ENCODE measurements around the gene VPS4A. TPM values are rescaled to one million over a fixed set of nuclear protein-coding genes. Genes with fewer than 3 reads are reported as not detected.

The VPS4A gene
- total and polyA plus RNA-seq, 2 of the 8 experiments (the other 6 are each of a cell fraction or from before 2014, with no cell fraction given), result 14.1 to 24.1 TPM

- H3K18ac ChIP-seq (ENCODE audit: extremely low read depth, low read length), result no peak overlapping the region
- peaks cover 6 to 20% of the 10 kb centered on the region in 2 experiments for H4K20me1 ChIP-seq (replicated peaks in 1 of 2; ENCODE audit: control insufficient read depth in 1 of 2, insufficient read depth in 2 of 2, low read length in 2 of 2)
- H3K9me3 ChIP-seq (ENCODE audit: insufficient read depth in 2 of 2, low read depth in 1 of 2, low read length in 1 of 2), result no peaks in the 10 kb centered on the region
- H3K23ac ChIP-seq (ENCODE audit: insufficient read length), result no peak overlapping the region
- no peak overlapping the region for H4K91ac ChIP-seq (replicated peaks; ENCODE audit: insufficient read length, low read length)
- H4K8ac ChIP-seq (ENCODE audit: extremely low read depth, insufficient read depth, low read length), result no peak overlapping the region
- no peak overlapping the region for H2BK5ac ChIP-seq (ENCODE audit: low read depth, low read length)
- H3K79me1 ChIP-seq (ENCODE audit: low read depth, low read length), result no peaks in the 10 kb centered on the region; the same call in 1 of the 2 replicates
- H3K4me1 ChIP-seq (replicated peaks in 1 of 4; ENCODE audit: control insufficient read depth in 3 of 4, insufficient read depth in 4 of 4, low read length in 3 of 4), result peaks cover 0 to 4% (median 1%) of the 10 kb centered on the region in 4 experiments; a peak in 3 of 7 replicates
- no peak overlapping the region for H2AK5ac ChIP-seq (ENCODE audit: low read depth, low read length)
- no peak overlapping the region for H2BK15ac ChIP-seq (ENCODE audit: low read length)
- DNase-seq (ENCODE audit: low read depth in 1 of 2, low spot score in 2 of 2) (no peak), FAIRE-seq (no peak)
- WGBS, 2 experiments (ENCODE audit: extremely low coverage in 1 of 2, insufficient coverage in 1 of 2, insufficient read length in 1 of 2, insufficient replicate concordance in 2 of 2, low coverage in 1 of 2, low lambda C conversion rate in 2 of 2, missing lambda C conversion rate in 1 of 2), result 91% methylated on average over 15 of the region's 17 CpGs; no CpG with 5 or more reads in 1 of the 2 experiments
- CTCF ChIA-PET (ENCODE audit: partially characterized antibody), result no interaction called here
- H3K4me3 ChIP-seq (ENCODE audit: extremely low read depth in 1 of 4, insufficient read depth in 2 of 4, low read depth in 3 of 4, low read length in 4 of 4), result no peak overlapping the region
- H3K36me3 ChIP-seq (ENCODE audit: control insufficient read depth in 2 of 4, insufficient read depth in 4 of 4, low read length in 3 of 4), result peaks cover 22 to 42% (median 37%) of the 10 kb centered on the region in 4 experiments
- H3K4ac ChIP-seq (replicated peaks; ENCODE audit: insufficient read length, low read depth, low read length), result no peak overlapping the region
- H3K56ac ChIP-seq (replicated peaks; ENCODE audit: insufficient read length, low read depth, low read length), result no peak overlapping the region
- H3K14ac ChIP-seq (ENCODE audit: insufficient read length), result no peak overlapping the region
- peaks cover 3% of the 10 kb centered on the region; the same call in 1 of the 2 replicates for H3K23me2 ChIP-seq (ENCODE audit: low read depth, low read length)
- TF ChIP-seq GABPA (IDR thresholded peaks at IDR 0.05; ENCODE audit: borderline replicate concordance, insufficient read depth, low read length) (no peak), JUN (IDR thresholded peaks at IDR 0.05; ENCODE audit: low read depth, low read length) (no peak), CTCF (IDR thresholded peaks at IDR 0.05; ENCODE audit: control extremely low read depth in 1 of 3, insufficient read depth in 1 of 3, low read depth in 1 of 3, low read length in 3 of 3) (no peak), HDAC6 (IDR thresholded peaks at IDR 0.05; ENCODE audit: low read depth, low read length) (no peak), JUND (IDR thresholded peaks at IDR 0.05; ENCODE audit: low read length) (no peak), TAF1 (IDR thresholded peaks at IDR 0.05; ENCODE audit: low read depth, low read length) (no peak), EZH2 (IDR thresholded peaks at IDR 0.05; ENCODE audit: low read depth, low read length, severe bottlenecking) (no peak), MAX (IDR thresholded peaks at IDR 0.05) (no peak)
- H4K5ac ChIP-seq (ENCODE audit: insufficient read length, low read depth, low read length), result no peak overlapping the region
- peaks cover 0 to 15% of the 10 kb centered on the region in 2 experiments; a peak in 1 of 4 replicates for H3K79me2 ChIP-seq (ENCODE audit: control insufficient read depth in 1 of 2, insufficient read depth in 2 of 2, low read length in 2 of 2)
- H3K4me2 ChIP-seq (ENCODE audit: insufficient read depth in 1 of 2, low read depth in 2 of 2, low read length in 2 of 2), result no peak overlapping the region
- no peak overlapping the region for H3K27ac ChIP-seq (ENCODE audit: low read depth, low read length)
- POLR2A ChIA-PET (ENCODE audit: partially characterized antibody), result interaction anchor here (0.6 to 24.8 kb wide), 2 partner anchors 20 to 418 kb away, joined by 3 to 497 read pairs; partner anchors contain the start of genes COG8, NIP7, PDF and TMED6
- H2BK20ac ChIP-seq (ENCODE audit: low read length), result no peak overlapping the region
- no peak overlapping the region for H2AFZ ChIP-seq (ENCODE audit: low read length)
- H3K9ac ChIP-seq (replicated peaks in 1 of 4; ENCODE audit: extremely low read depth in 1 of 4, low read depth in 3 of 4, low read length in 3 of 4), result no peak overlapping the region
- H3K27me3 ChIP-seq (replicated peaks in 1 of 4; ENCODE audit: control insufficient read depth in 3 of 4, extremely low read depth in 1 of 4, insufficient read depth in 3 of 4, low read length in 3 of 4), result no peaks in the 10 kb centered on the region
- H2BK12ac ChIP-seq (ENCODE audit: low read depth, low read length), result no peak overlapping the region
- no peak overlapping the region for H2BK120ac ChIP-seq (replicated peaks; ENCODE audit: low read depth, low read length)
Measured at GRCh38 chr16:69316595-69317034, 5.5 kb downstream of the VPS4A start.

Data from H1 (cell line).